Smooth muscle cell (in vitro differentiated cells): ENCODE measurements around the gene DNAJB8. TPM values are rescaled to one million over a fixed set of nuclear protein-coding genes. Genes with fewer than 3 reads are reported as not detected.

Source experiments
- DNase-seq: peaks from one replicate; lab custom pipeline; 2025; ENCODE audit not compliant: unreplicated experiment; lab: John Stamatoyannopoulos, UW
- H2AFZ ChIP-seq: fragments of 200-600 bp; sonication (generic); 2 replicates; pipeline ENCODE4 v1.6.0; 2016; ENCODE audit warnings: antibody characterized with exemption, low read depth, mild to moderate bottlenecking
- H3F3A ChIP-seq: fragments of 200-600 bp; sonication (generic); 2 replicates; pipeline ENCODE4 v1.6.0; 2017; ENCODE audit warnings: antibody characterized with exemption, low read depth
- H3K27ac ChIP-seq: fragments of 200-600 bp; sonication (generic); 2 replicates; pipeline ENCODE4 v1.5.1; 2016; ENCODE audit warnings: low read depth, mild to moderate bottlenecking
- H3K27me3 ChIP-seq: fragments of 200-600 bp; sonication (generic); 2 replicates; pipeline ENCODE4 v1.6.1; 2016; ENCODE audit warnings: low read depth, mild to moderate bottlenecking
- H3K36me3 ChIP-seq: fragments of 200-600 bp; sonication (generic); 2 replicates; pipeline ENCODE4 v1.5.1; 2016; ENCODE audit warnings: low read depth
- H3K4me1 ChIP-seq: fragments of 200-600 bp; sonication (generic); 2 replicates; pipeline ENCODE4 v1.5.1; 2016; ENCODE audit warnings: low read depth
- H3K4me2 ChIP-seq: fragments of 200-600 bp; sonication (generic); 2 replicates; pipeline ENCODE4 v1.6.0; 2016; ENCODE audit warnings: mild to moderate bottlenecking
- H3K4me3 ChIP-seq: fragments of 200-600 bp; sonication (generic); 2 replicates; pipeline ENCODE4 v1.5.1; 2016; ENCODE audit warnings: mild to moderate bottlenecking
- H3K79me2 ChIP-seq: fragments of 200-600 bp; sonication (generic); 2 replicates; pipeline ENCODE4 v1.6.0; 2016; ENCODE audit warnings: low read depth, mild to moderate bottlenecking
- H3K9ac ChIP-seq: fragments of 200-600 bp; sonication (generic); 2 replicates; pipeline ENCODE4 v1.6.0; 2016; ENCODE audit warnings: low read depth
- H3K9me3 ChIP-seq: fragments of 200-600 bp; sonication (generic); replicated peaks from 2 replicates; pipeline ENCODE4 v1.5.1; 2016; ENCODE audit warnings: low read depth
- H4K20me1 ChIP-seq: fragments of 200-600 bp; sonication (generic); 2 replicates; pipeline ENCODE4 v1.6.0; 2016; ENCODE audit warnings: low read depth
- CTCF ChIP-seq: fragments of 200-600 bp; sonication (generic); IDR thresholded peaks from 2 replicates; pipeline ENCODE4 v1.5.1; 2017; ENCODE audit warnings: borderline replicate concordance, mild to moderate bottlenecking, antibody characterized with exemption; ENCODE audit not compliant: insufficient read depth, poor library complexity, severe bottlenecking
- WGBS: methylation state at CpG from one replicate; pipeline ENCODE4 v1.1.7; 2016; ENCODE audit warnings: low lambda C conversion rate; 5-methylcytosine and 5-hydroxymethylcytosine counted together
- polyA plus RNA-seq: library from polyadenylated mRNA; unstranded; fragments of >200 nt; fragmentation: Nextera tagmentation; extraction: Ambion mirVana; gene quantifications from 2 replicates; pipeline ENCODE4 v1.2.1, GENCODE V29; 2016
- total RNA-seq: library from RNA; depleted of rRNA; stranded (reverse); fragments of >200 nt; gene quantifications from 2 replicates; pipeline ENCODE4 v1.2.3, GENCODE V29; 2014

DNAJB8 gene
- total and polyA plus RNA-seq, 2 experiments from 2014 or later: not detected

GRCh38 chr3:128426128-128426921 is 40.4 kb downstream of the DNAJB8 start:
- Histone ChIP-seq H3K4me2 (peak overlapping the region; percentile 83), H3K4me1 (peaks cover 4% of the 10 kb centered on the region), H4K20me1 (no peaks in the 10 kb centered on the region), H3K27me3 (peaks cover 10% of the 10 kb centered on the region), H3K36me3 (no peaks in the 10 kb centered on the region), H3F3A (no peaks in the 10 kb centered on the region), H3K27ac (no peak overlapping the region), H3K79me2 (no peaks in the 10 kb centered on the region), H3K9me3 (no peaks in the 10 kb centered on the region), H3K4me3 (peak overlapping the region; percentile 28), H3K9ac (no peak overlapping the region), H2AFZ (no peak overlapping the region)
- peak; percentile 85 for TF ChIP-seq CTCF
- WGBS: 7% methylated on average over 60 of the region's 66 CpGs
- DNase-seq: no peak

GRCh38 chr3:128425846-128426127 is 40.9 kb downstream of the DNAJB8 start:
- Histone ChIP-seq H3K27ac (no peak overlapping the region), H3K9me3 (no peaks in the 10 kb centered on the region), H4K20me1 (no peaks in the 10 kb centered on the region), H3K4me3 (no peak overlapping the region), H2AFZ (no peak overlapping the region), H3K4me2 (no peak overlapping the region), H3F3A (no peaks in the 10 kb centered on the region), H3K27me3 (peaks cover 5% of the 10 kb centered on the region), H3K79me2 (no peaks in the 10 kb centered on the region), H3K9ac (no peak overlapping the region), H3K4me1 (peaks cover 4% of the 10 kb centered on the region), H3K36me3 (no peaks in the 10 kb centered on the region)
- no peak for DNase-seq
- TF ChIP-seq CTCF: no peak
- WGBS: 88% methylated on average over 8 of the region's 8 CpGs

GRCh38 chr3:128425142-128425845 is 41.4 kb downstream of the DNAJB8 start:
- no peaks in the 10 kb centered on the region for H3K9me3 ChIP-seq
- no peaks in the 10 kb centered on the region for H3K27me3 ChIP-seq
- no peak overlapping the region for H3K4me3 ChIP-seq
- H3K4me2 ChIP-seq: no peak overlapping the region
- no peak for DNase-seq
- H3K4me1 ChIP-seq: peaks cover 4% of the 10 kb centered on the region
- H3F3A ChIP-seq: no peaks in the 10 kb centered on the region
- H4K20me1 ChIP-seq: no peaks in the 10 kb centered on the region
- no peak overlapping the region for H3K9ac ChIP-seq
- no peak overlapping the region for H2AFZ ChIP-seq
- no peak overlapping the region for H3K27ac ChIP-seq
- TF ChIP-seq CTCF: no peak
- WGBS: 95% methylated on average over 23 of the region's 23 CpGs
- no peaks in the 10 kb centered on the region for H3K79me2 ChIP-seq
- H3K36me3 ChIP-seq: no peaks in the 10 kb centered on the region
